Anterior cingulate cortex (tissue), 58 donors: ENCODE measurements around the gene POLDIP2.
A peak's percentile ranks its signal among the peaks of the same experiment; 100 is the strongest.

ENCODE experiments used
- DNase-seq, 58 donors: peaks; one replicate each; lab custom pipeline; 2025; lab: John Stamatoyannopoulos, UW

The POLDIP2 gene

GRCh38 chr17:28318759-28319597, 38.3 kb downstream of the POLDIP2 start, which contains the start of gene TMEM97:
TSS of gene TMEM97 (plus strand) at chr17:28319200. CDS start at chr17:28319240, 40 bp downstream.
- DNase-seq = peak; percentile 71 to 98 (median 94)

- no peak for DNase-seq
Measured at GRCh38 chr17:28317966-28318758, 39.2 kb downstream of the POLDIP2 start.

GRCh38 chr17:28317099-28317965, 40.0 kb downstream of the POLDIP2 start:
- DNase-seq = no peak

GRCh38 chr17:28315846-28316705, 41.3 kb downstream of the POLDIP2 start:
- no peak for DNase-seq

- no peak for DNase-seq
Measured at GRCh38 chr17:28313841-28314240, 43.5 kb downstream of the POLDIP2 start.

- no peak for DNase-seq
Measured at GRCh38 chr17:28306954-28307401, 50.3 kb downstream of the POLDIP2 start.

- no peak for DNase-seq
Measured at GRCh38 chr17:28298449-28298848, 58.9 kb downstream of the POLDIP2 start.
